Activated T-cell treated with anti-CD3 and anti-CD28 coated beads, Interleukin-2, amount 50 U/mL, for 4 hours (primary cell): ENCODE data around the gene CENPA. TPM values are rescaled to one million over a fixed set of nuclear protein-coding genes. Genes with fewer than 3 reads are reported as not detected.
"Not testable (repeated sequence)": the region's sequence is repeated elsewhere in the genome, so short reads cannot be mapped to it uniquely, and the experiment has no call there.

Experiments
- ATAC-seq, 2 donors: fragments of 200-7000 bp; cut with Tn5 transposase; one replicate each; pipeline ENCODE4 v1.10.0; 2021
- DNase-seq: peaks from one replicate; pipeline ENCODE4 v3.0.0-alpha.2; 2020
- H3K27me3 Mint-ChIP-seq: one replicate; pipeline ENCODE4 v1.8.0; 2021; ENCODE audit warnings: low read depth, mixed read lengths
- H3K36me3 Mint-ChIP-seq: one replicate; pipeline ENCODE4 v1.8.0; 2022; ENCODE audit warnings: mixed read lengths; ENCODE audit not compliant: insufficient read depth
- H3K4me1 Mint-ChIP-seq: one replicate; pipeline ENCODE4 v1.8.0; 2021; ENCODE audit warnings: low read depth, mixed read lengths
- H3K4me3 Mint-ChIP-seq: one replicate; pipeline ENCODE4 v1.8.0; 2021; ENCODE audit warnings: mild to moderate bottlenecking, moderate library complexity, mixed read lengths
- H3K9me3 Mint-ChIP-seq: one replicate; pipeline ENCODE4 v1.8.0; 2021; ENCODE audit warnings: mixed read lengths
- total RNA-seq, 3 donors: library from RNA; stranded (reverse); gene quantifications; one replicate each; pipeline ENCODE4 v1.2.1, GENCODE V29; 2021

The CENPA gene
- total RNA-seq, 3 donors from 2014 or later = 0.82 to 1.8 (median 0.82) TPM

- ATAC-seq = no peak
- Mint-ChIP-seq H3K36me3 (no peaks in the 10 kb centered on the region), H3K27me3 (no peaks in the 10 kb centered on the region), H3K4me3 (no peak overlapping the region), H3K9me3 (no peaks in the 10 kb centered on the region), H3K4me1 (no peaks in the 10 kb centered on the region)
- DNase-seq = no peak
Measured at GRCh38 chr2:26793518-26793917, 7.7 kb downstream of the CENPA start.

- not testable (repeated sequence) for DNase-seq, H3K4me3 Mint-ChIP-seq, H3K27me3 Mint-ChIP-seq, ATAC-seq, H3K36me3 Mint-ChIP-seq, H3K4me1 Mint-ChIP-seq, H3K9me3 Mint-ChIP-seq
Measured at GRCh38 chr2:26795135-26795534, 9.3 kb downstream of the CENPA start.

GRCh38 chr2:26801328-26801727 lies 15.5 kb downstream of the CENPA start:
- DNase-seq (no peak), ATAC-seq (no peak)
- Mint-ChIP-seq H3K36me3 (no peaks in the 10 kb centered on the region), H3K9me3 (no peaks in the 10 kb centered on the region), H3K4me1 (no peaks in the 10 kb centered on the region), H3K4me3 (no peak overlapping the region), H3K27me3 (no peaks in the 10 kb centered on the region)

GRCh38 chr2:26801796-26802195 lies 15.9 kb downstream of the CENPA start:
- H3K27me3 Mint-ChIP-seq = no peaks in the 10 kb centered on the region
- ATAC-seq = no peak

GRCh38 chr2:26805241-26805676 lies 19.4 kb downstream of the CENPA start:
- no peak for ATAC-seq
- H3K4me3 Mint-ChIP-seq = no peak overlapping the region
- peaks cover 2% of the 10 kb centered on the region for H3K27me3 Mint-ChIP-seq
- H3K9me3 Mint-ChIP-seq = no peaks in the 10 kb centered on the region
- H3K4me1 Mint-ChIP-seq = peaks cover 14% of the 10 kb centered on the region
- DNase-seq = no peak
- H3K36me3 Mint-ChIP-seq = no peaks in the 10 kb centered on the region

More at GRCh38 chr2:26801796-26802195, 15.9 kb downstream of the CENPA start:
- DNase-seq = no peak
- Mint-ChIP-seq H3K4me1 (no peaks in the 10 kb centered on the region), H3K4me3 (no peak overlapping the region), H3K9me3 (no peaks in the 10 kb centered on the region), H3K36me3 (no peaks in the 10 kb centered on the region)

GRCh38 chr2:26807788-26808460 lies 22.1 kb downstream of the CENPA start:
- peaks cover 23% of the 10 kb centered on the region for H3K4me1 Mint-ChIP-seq

GRCh38 chr2:26809211-26809610 lies 23.4 kb downstream of the CENPA start:
- Mint-ChIP-seq H3K27me3 (peaks cover 9% of the 10 kb centered on the region), H3K9me3 (no peaks in the 10 kb centered on the region), H3K4me1 (peaks cover 23% of the 10 kb centered on the region), H3K36me3 (no peaks in the 10 kb centered on the region), H3K4me3 (no peak overlapping the region)
- DNase-seq (no peak), ATAC-seq (peak; percentile 51 to 53)

More at GRCh38 chr2:26807788-26808460, 22.1 kb downstream of the CENPA start:
- no peak for DNase-seq
- no peak overlapping the region for H3K4me3 Mint-ChIP-seq
- H3K9me3 Mint-ChIP-seq = no peaks in the 10 kb centered on the region
- ATAC-seq = no peak
- peaks cover 2% of the 10 kb centered on the region for H3K27me3 Mint-ChIP-seq
- H3K36me3 Mint-ChIP-seq = no peaks in the 10 kb centered on the region

- DNase-seq (no peak), ATAC-seq (peak; percentile 15 to 51)
- Mint-ChIP-seq H3K4me3 (peak overlapping the region; percentile 35), H3K9me3 (no peaks in the 10 kb centered on the region), H3K36me3 (no peaks in the 10 kb centered on the region), H3K4me1 (peaks cover 23% of the 10 kb centered on the region), H3K27me3 (peaks cover 12% of the 10 kb centered on the region)
Measured at GRCh38 chr2:26809876-26810577, 24.2 kb downstream of the CENPA start.

- Mint-ChIP-seq H3K4me1 (peaks cover 24% of the 10 kb centered on the region), H3K9me3 (no peaks in the 10 kb centered on the region), H3K4me3 (no peak overlapping the region), H3K27me3 (peaks cover 20% of the 10 kb centered on the region), H3K36me3 (no peaks in the 10 kb centered on the region)
- DNase-seq (no peak), ATAC-seq (no peak)
Measured at GRCh38 chr2:26811261-26811660, 25.4 kb downstream of the CENPA start.

GRCh38 chr2:26811791-26812694 lies 26.2 kb downstream of the CENPA start:
- no peaks in the 10 kb centered on the region for H3K9me3 Mint-ChIP-seq
- no peaks in the 10 kb centered on the region for H3K36me3 Mint-ChIP-seq
- H3K4me3 Mint-ChIP-seq = no peak overlapping the region
- DNase-seq = no peak
- H3K27me3 Mint-ChIP-seq = peaks cover 26% of the 10 kb centered on the region
- no peak for ATAC-seq
- H3K4me1 Mint-ChIP-seq = peaks cover 24% of the 10 kb centered on the region

- Mint-ChIP-seq H3K9me3 (no peaks in the 10 kb centered on the region), H3K36me3 (no peaks in the 10 kb centered on the region), H3K27me3 (peaks cover 29% of the 10 kb centered on the region), H3K4me1 (peaks cover 24% of the 10 kb centered on the region), H3K4me3 (no peak overlapping the region)
- ATAC-seq (no peak), DNase-seq (no peak)
Measured at GRCh38 chr2:26812731-26813130, 26.9 kb downstream of the CENPA start.

- H3K4me3 Mint-ChIP-seq, H3K36me3 Mint-ChIP-seq, ATAC-seq, H3K9me3 Mint-ChIP-seq, DNase-seq: not testable (repeated sequence)
- Mint-ChIP-seq H3K27me3 (peaks cover 34% of the 10 kb centered on the region), H3K4me1 (peaks cover 17% of the 10 kb centered on the region)
Measured at GRCh38 chr2:26814072-26814765, 28.4 kb downstream of the CENPA start.

GRCh38 chr2:26816893-26817292 lies 31.0 kb downstream of the CENPA start:
- Mint-ChIP-seq H3K9me3 (no peaks in the 10 kb centered on the region), H3K36me3 (no peaks in the 10 kb centered on the region), H3K27me3 (peaks cover 37% of the 10 kb centered on the region), H3K4me1 (peaks cover 1% of the 10 kb centered on the region), H3K4me3 (no peak overlapping the region)
- DNase-seq (no peak), ATAC-seq (no peak)

- DNase-seq = no peak
- H3K36me3 Mint-ChIP-seq = no peaks in the 10 kb centered on the region
- H3K4me3 Mint-ChIP-seq = no peak overlapping the region
- ATAC-seq = no peak
- no peaks in the 10 kb centered on the region for H3K9me3 Mint-ChIP-seq
- peaks cover 1% of the 10 kb centered on the region for H3K4me1 Mint-ChIP-seq
- peaks cover 37% of the 10 kb centered on the region for H3K27me3 Mint-ChIP-seq
Measured at GRCh38 chr2:26818255-26818654, 32.4 kb downstream of the CENPA start.
